AG10803 (cell line): Measurements from ENCODE around the gene ARHGEF10L.

Source experiments
- DNase-seq: peaks from one replicate; pipeline ENCODE4 v3.0.0; 2010; ENCODE audit warnings: low read depth
- H3K4me3 ChIP-seq: 2 replicates; pipeline ENCODE4 v1.5.1; 2011; ENCODE audit warnings: mild to moderate bottlenecking, low read length, control low read depth
- CTCF ChIP-seq: conservative IDR thresholded peaks from 2 replicates; pipeline ENCODE4 v1.5.1; 2011; ENCODE audit warnings: mild to moderate bottlenecking, low read length, control low read depth, inconsistent platforms

The ARHGEF10L gene

GRCh38 chr1:17524645-17525044 is 14.9 kb upstream of the ARHGEF10L start:
- no peak for DNase-seq
- TF ChIP-seq CTCF: no peak
- no peak overlapping the region for H3K4me3 ChIP-seq

- TF ChIP-seq CTCF: no peak
- H3K4me3 ChIP-seq: no peak overlapping the region
- DNase-seq: no peak
These were observed 13.4 kb upstream of the ARHGEF10L start for GRCh38 chr1:17525996-17526686.

- H3K4me3 ChIP-seq: no peak overlapping the region
- peak; percentile 52 for DNase-seq
- no peak for TF ChIP-seq CTCF
These were observed 12.2 kb upstream of the ARHGEF10L start for GRCh38 chr1:17527036-17527914.

- DNase-seq: no peak
- no peak for TF ChIP-seq CTCF
- H3K4me3 ChIP-seq: no peak overlapping the region
These were observed 10.1 kb upstream of the ARHGEF10L start for GRCh38 chr1:17529381-17529780.

GRCh38 chr1:17531343-17531681 is 8.2 kb upstream of the ARHGEF10L start:
- H3K4me3 ChIP-seq: no peak overlapping the region
- no peak for TF ChIP-seq CTCF
- DNase-seq: no peak

- TF ChIP-seq CTCF: no peak
- no peak overlapping the region for H3K4me3 ChIP-seq
- DNase-seq: peak; percentile 52
These were observed 7.6 kb upstream of the ARHGEF10L start for GRCh38 chr1:17531682-17532487.
